HepG2 (cell line): ENCODE measurements around the gene EMC9. TPM values are rescaled to one million over a fixed set of nuclear protein-coding genes. Genes with fewer than 3 reads are reported as not detected.
A peak's percentile ranks its signal among the peaks of the same experiment; 100 is the strongest.

Source experiments
- AKAP8 ChIP-seq: sonication (generic); formaldehyde crosslinking; IDR thresholded peaks from 2 replicates; pipeline ENCODE4 v1.5.1; 2020; ENCODE audit warnings: mild to moderate bottlenecking, missing genetic modification reagents
- CHD2 ChIP-seq: IDR thresholded peaks from 2 replicates; pipeline ENCODE4 v1.6.1; 2011; ENCODE audit warnings: low read depth, low read length, improper control_type of control experiment
- DRAP1 ChIP-seq: IDR thresholded peaks from 2 replicates; pipeline ENCODE4 v1.6.1; 2016; ENCODE audit warnings: missing genetic modification reagents, missing compliant biosample characterization
- FOXK1 ChIP-seq: sonication (generic); formaldehyde crosslinking; IDR thresholded peaks from 2 replicates; pipeline ENCODE4 v1.4.0; 2020; ENCODE audit warnings: low read depth, missing genetic modification reagents, borderline replicate concordance
- GATAD1 ChIP-seq: IDR thresholded peaks from 2 replicates; pipeline ENCODE4 v1.6.1; 2016; ENCODE audit warnings: missing genetic modification reagents, missing compliant biosample characterization
- GTF3A ChIP-seq: sonication (generic); formaldehyde crosslinking; conservative IDR thresholded peaks from 2 replicates; pipeline ENCODE4 v1.4.0; 2020; ENCODE audit warnings: mild to moderate bottlenecking, missing genetic modification reagents
- JUND ChIP-seq: sonication (generic); formaldehyde crosslinking; IDR thresholded peaks from 2 replicates; pipeline ENCODE4 v1.8.0; 2022; ENCODE audit warnings: mild to moderate bottlenecking, missing genetic modification reagents
- KAT2B ChIP-seq: fragments of 150-350 bp; IDR thresholded peaks from 2 replicates; pipeline ENCODE4 v1.6.1; 2014; ENCODE audit warnings: low read depth, low read length, borderline replicate concordance
- MED1 ChIP-seq: sonication (generic); formaldehyde crosslinking; IDR thresholded peaks from 2 replicates; pipeline ENCODE4 v1.4.0; 2020; ENCODE audit warnings: missing genetic modification reagents
- MED13 ChIP-seq: sonication (generic); formaldehyde crosslinking; IDR thresholded peaks from 2 replicates; pipeline ENCODE4 v1.5.0; 2020; ENCODE audit warnings: missing genetic modification reagents
- NFE2L2 ChIP-seq: fragments of 150-350 bp; IDR thresholded peaks from 2 replicates; pipeline ENCODE4 v1.6.1; 2014; ENCODE audit warnings: low read length
- NR1H2 ChIP-seq: sonication (generic); formaldehyde crosslinking; IDR thresholded peaks from 2 replicates; pipeline ENCODE4 v1.8.1; 2022; ENCODE audit warnings: low read depth, missing genetic modification reagents, borderline replicate concordance
- PLRG1 ChIP-seq: fragments of 450-650 bp; conservative IDR thresholded peaks from 2 replicates; pipeline ENCODE4 v1.6.1; 2016
- POLR2AphosphoS5 ChIP-seq: IDR thresholded peaks from 2 replicates; pipeline ENCODE4 v1.6.1; 2012; ENCODE audit warnings: low read depth, low read length
- POLR2G ChIP-seq: fragments of 200-400 bp; formaldehyde crosslinking; IDR thresholded peaks from 2 replicates; pipeline ENCODE4 v1.6.1; 2018; ENCODE audit warnings: mild to moderate bottlenecking, low read depth, low read length, moderate library complexity
- RFX3 ChIP-seq: IDR thresholded peaks from 2 replicates; pipeline ENCODE4 v1.6.1; 2016; ENCODE audit warnings: missing biosample characterization, missing genetic modification reagents
- SAP130 ChIP-seq: IDR thresholded peaks from 2 replicates; pipeline ENCODE4 v1.6.1; 2016; ENCODE audit warnings: low read depth
- SPEN ChIP-seq: sonication (generic); formaldehyde crosslinking; IDR thresholded peaks from 2 replicates; pipeline ENCODE4 v1.5.1; 2020; ENCODE audit warnings: low read depth, mild to moderate bottlenecking, missing genetic modification reagents
- SSRP1 ChIP-seq: IDR thresholded peaks from 2 replicates; pipeline ENCODE4 v1.6.1; 2016; ENCODE audit warnings: control low read depth
- THAP9 ChIP-seq: sonication (generic); formaldehyde crosslinking; IDR thresholded peaks from 2 replicates; pipeline ENCODE4; 2020; ENCODE audit warnings: missing genetic modification reagents, mild to moderate bottlenecking, borderline replicate concordance
- XRCC5 ChIP-seq: fragments of 200-400 bp; formaldehyde crosslinking; optimal IDR thresholded peaks from 2 replicates; pipeline ENCODE3; 2017; ENCODE audit warnings: mild to moderate bottlenecking, low read length
- ZBTB21 ChIP-seq: sonication (generic); formaldehyde crosslinking; IDR thresholded peaks from 2 replicates; pipeline ENCODE4 v1.4.0; 2020; ENCODE audit warnings: missing genetic modification reagents
- ZMYM2 ChIP-seq: sonication (generic); formaldehyde crosslinking; IDR thresholded peaks from 2 replicates; pipeline ENCODE4 v1.8.0; 2022; ENCODE audit warnings: mild to moderate bottlenecking, missing genetic modification reagents
- ZNF121 ChIP-seq: sonication (generic); formaldehyde crosslinking; IDR thresholded peaks from 2 replicates; pipeline ENCODE4 v1.5.0; 2020; ENCODE audit warnings: mild to moderate bottlenecking, missing genetic modification reagents
- ZNF260 ChIP-seq: sonication (generic); formaldehyde crosslinking; IDR thresholded peaks from 2 replicates; pipeline ENCODE4 v1.4.0; 2020; ENCODE audit warnings: missing genetic modification reagents, low read depth, mild to moderate bottlenecking, borderline replicate concordance
- ZNF326 ChIP-seq: sonication (generic); formaldehyde crosslinking; IDR thresholded peaks from 2 replicates; pipeline ENCODE4 v1.4.0; 2020; ENCODE audit warnings: missing genetic modification reagents, borderline replicate concordance
- ZNF350 ChIP-seq: sonication (generic); formaldehyde crosslinking; IDR thresholded peaks from 2 replicates; pipeline ENCODE4 v1.4.0; 2020; ENCODE audit warnings: mild to moderate bottlenecking, low read depth, missing genetic modification reagents, borderline replicate concordance
- ZNF430 ChIP-seq: sonication (generic); formaldehyde crosslinking; IDR thresholded peaks from 2 replicates; pipeline ENCODE4 v1.9.0; 2021; ENCODE audit warnings: mild to moderate bottlenecking, missing genetic modification reagents
- ZNF510 ChIP-seq: sonication (generic); formaldehyde crosslinking; IDR thresholded peaks from 2 replicates; pipeline ENCODE4 v1.4.0; 2020; ENCODE audit warnings: low read depth, mild to moderate bottlenecking, missing genetic modification reagents
- ZNF550 ChIP-seq: sonication (generic); formaldehyde crosslinking; IDR thresholded peaks from 2 replicates; pipeline ENCODE4 v1.4.0; 2020; ENCODE audit warnings: mild to moderate bottlenecking, missing genetic modification reagents, borderline replicate concordance
- ZNF660 ChIP-seq: sonication (generic); formaldehyde crosslinking; IDR thresholded peaks from 2 replicates; pipeline ENCODE4 v1.5.1; 2020; ENCODE audit warnings: mild to moderate bottlenecking, low read depth, missing genetic modification reagents, borderline replicate concordance
- ZNF891 ChIP-seq: sonication (generic); formaldehyde crosslinking; IDR thresholded peaks from 2 replicates; pipeline ENCODE4 v1.5.0; 2020; ENCODE audit warnings: mild to moderate bottlenecking, missing genetic modification reagents
- polyA plus RNA-seq, 8 experiments: library from polyadenylated mRNA; depleted of rRNA in 3 of 8; stranded (reverse) in 7 of 8; unstranded in 1 of 8; fragments of >200 nt; fragmentation: Illumina TruSeq in 4 of 8; extraction: Trizol in 4 of 8; gene quantifications; 2 replicates each; pipeline versions ENCODE4 v1.2.1 to v1.2.3, GENCODE V29; 2011 to 2016; ENCODE audit warnings: low read depth in 4 of 8, missing spikeins in 1 of 8, mixed read lengths in 1 of 8; ENCODE audit not compliant: insufficient read depth in 1 of 8
- total RNA-seq, 5 experiments: library from RNA; depleted of rRNA; stranded (reverse); fragments of >200 nt; fragmentation: Illumina TruSeq; extraction: Trizol; gene quantifications; 2 replicates each; pipeline ENCODE4 v1.2.3, GENCODE V29; 2016; ENCODE audit warnings: low read depth in 1 of 5

Gene EMC9
- total and polyA plus RNA-seq, 2 of the 13 experiments (the other 11 are each of a cell fraction or from before 2014, with no cell fraction given): 60.5 to 78.7 TPM

- TF ChIP-seq ZNF550 (CRISPR knock-in tag): peak; percentile 95; the same call in 1 of the 2 replicates
- TF ChIP-seq ZMYM2 (CRISPR knock-in tag): no peak
- no peak for TF ChIP-seq ZNF260 (CRISPR knock-in tag)
- TF ChIP-seq RFX3: no peak
- peak; percentile 58; the same call in 1 of the 2 replicates for TF ChIP-seq ZNF326 (CRISPR knock-in tag)
- no peak for TF ChIP-seq MED13
- TF ChIP-seq ZNF660 (CRISPR knock-in tag): no peak
- no peak for TF ChIP-seq NR1H2 (CRISPR knock-in tag)
- no peak for TF ChIP-seq ZNF121
- peak; percentile 80 for TF ChIP-seq POLR2G
- TF ChIP-seq CHD2: no peak
- TF ChIP-seq FOXK1 (CRISPR knock-in tag): no peak
- TF ChIP-seq ZNF510 (CRISPR knock-in tag): no peak
- no peak for TF ChIP-seq DRAP1 (CRISPR knock-in tag)
- TF ChIP-seq ZNF350 (CRISPR knock-in tag): peak; percentile 65
- peak; percentile 78 for TF ChIP-seq POLR2AphosphoS5
- TF ChIP-seq XRCC5: no peak
- TF ChIP-seq ZNF891: no peak
- TF ChIP-seq GATAD1 (CRISPR knock-in tag): peak; percentile 21; the same call in 1 of the 2 replicates
- no peak for TF ChIP-seq THAP9 (CRISPR knock-in tag)
- no peak for TF ChIP-seq JUND (CRISPR knock-in tag)
- no peak for TF ChIP-seq PLRG1
- TF ChIP-seq GTF3A (CRISPR knock-in tag): no peak
- TF ChIP-seq NFE2L2: no peak
- peak; percentile 42; the same call in 1 of the 2 replicates for TF ChIP-seq MED1 (CRISPR knock-in tag)
- no peak for TF ChIP-seq SAP130 (CRISPR knock-in tag)
- TF ChIP-seq SPEN: peak; percentile 44; the same call in 1 of the 2 replicates
- peak; percentile 97 for TF ChIP-seq SSRP1 (CRISPR knock-in tag)
- TF ChIP-seq ZBTB21 (CRISPR knock-in tag): no peak
- TF ChIP-seq KAT2B: no peak
- TF ChIP-seq AKAP8 (CRISPR knock-in tag): peak; percentile 87; the same call in 1 of the 2 replicates
- no peak for TF ChIP-seq ZNF430 (CRISPR knock-in tag)
Observed at GRCh38 chr14:24096545-24097181, 44.7 kb downstream of the EMC9 start (continued).
